DND-41 (cell line): ENCODE results near the gene RBP5.
A peak's percentile ranks its signal among the peaks of the same experiment; 100 is the strongest.

Source experiments
- EZH2 ChIP-seq: IDR thresholded peaks from 3 replicates; pipeline ENCODE4 v1.6.1; 2012; ENCODE audit warnings: borderline replicate concordance, low read depth, mild to moderate bottlenecking, moderate library complexity, low read length, inconsistent platforms; ENCODE audit not compliant: severe bottlenecking
- TF ChIP-seq, protein P1 (sequence below): IDR thresholded peaks from 2 replicates; pipeline ENCODE4 v1.5.1; 2012; ENCODE audit warnings: borderline replicate concordance, low read length, moderate library complexity, mild to moderate bottlenecking; ENCODE audit not compliant: poor library complexity, severe bottlenecking; ENCODE audit errors: extremely low read depth

GRCh38 chr12:7092229-7092985 lies 36.3 kb downstream of the RBP5 start, which contains the start of gene C1R:
- no peak for TF ChIP-seq EZH2
- TF ChIP-seq, protein P1, sequence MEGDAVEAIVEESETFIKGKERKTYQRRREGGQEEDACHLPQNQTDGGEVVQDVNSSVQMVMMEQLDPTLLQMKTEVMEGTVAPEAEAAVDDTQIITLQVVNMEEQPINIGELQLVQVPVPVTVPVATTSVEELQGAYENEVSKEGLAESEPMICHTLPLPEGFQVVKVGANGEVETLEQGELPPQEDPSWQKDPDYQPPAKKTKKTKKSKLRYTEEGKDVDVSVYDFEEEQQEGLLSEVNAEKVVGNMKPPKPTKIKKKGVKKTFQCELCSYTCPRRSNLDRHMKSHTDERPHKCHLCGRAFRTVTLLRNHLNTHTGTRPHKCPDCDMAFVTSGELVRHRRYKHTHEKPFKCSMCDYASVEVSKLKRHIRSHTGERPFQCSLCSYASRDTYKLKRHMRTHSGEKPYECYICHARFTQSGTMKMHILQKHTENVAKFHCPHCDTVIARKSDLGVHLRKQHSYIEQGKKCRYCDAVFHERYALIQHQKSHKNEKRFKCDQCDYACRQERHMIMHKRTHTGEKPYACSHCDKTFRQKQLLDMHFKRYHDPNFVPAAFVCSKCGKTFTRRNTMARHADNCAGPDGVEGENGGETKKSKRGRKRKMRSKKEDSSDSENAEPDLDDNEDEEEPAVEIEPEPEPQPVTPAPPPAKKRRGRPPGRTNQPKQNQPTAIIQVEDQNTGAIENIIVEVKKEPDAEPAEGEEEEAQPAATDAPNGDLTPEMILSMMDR, result peak; percentile 93
